DMS53 treated with DMSO at 0.1 percent for 48 hours (cell line): Measurements from ENCODE around the gene EIF4E1B.

ENCODE experiments used
- DNase-seq: peaks from one replicate; lab custom pipeline; 2025; ENCODE audit not compliant: unreplicated experiment; lab: John Stamatoyannopoulos, UW

Gene EIF4E1B

DNA sequence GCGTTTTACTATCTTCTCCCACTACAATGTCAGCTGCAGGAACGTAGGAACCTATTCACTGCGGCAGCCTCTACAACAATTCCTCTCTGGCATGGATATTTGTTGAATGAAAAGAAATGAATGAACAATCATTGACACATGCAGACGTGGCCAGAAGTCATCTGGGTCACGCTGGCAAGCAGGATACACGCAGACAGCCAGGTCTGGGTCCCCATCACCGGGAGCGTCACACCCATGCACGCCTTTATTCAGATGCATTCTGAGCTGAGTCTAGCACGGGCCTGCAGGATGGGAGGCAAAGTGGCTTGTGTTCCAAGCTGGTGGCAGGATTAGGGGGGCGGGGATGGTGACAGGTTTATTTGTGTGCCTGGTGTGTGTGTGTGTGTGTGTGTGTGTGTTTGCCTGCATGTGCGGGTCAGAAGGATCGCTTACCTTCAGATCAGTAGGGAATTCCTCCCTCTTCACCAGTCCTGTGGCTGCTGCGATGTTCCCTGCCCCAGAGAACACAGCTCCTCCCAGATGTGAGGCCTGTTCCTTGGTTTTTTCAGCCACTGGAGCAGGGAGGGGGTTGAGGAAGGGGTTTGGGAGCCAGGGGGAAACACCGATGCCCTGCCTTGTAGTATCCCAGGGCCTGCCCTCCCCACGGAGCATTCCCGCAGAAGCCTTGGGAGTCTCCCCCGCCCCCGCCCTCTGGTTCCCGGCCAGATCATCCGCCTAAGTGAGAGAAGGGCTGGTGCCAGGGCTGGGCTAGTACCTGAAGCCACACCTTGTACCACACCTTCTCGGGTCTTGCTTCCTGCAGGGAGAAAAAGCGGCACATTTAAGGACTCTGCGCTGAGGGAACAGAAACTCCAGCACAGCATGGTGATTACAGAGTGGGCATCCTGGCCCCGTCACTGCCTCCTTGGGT, 4.3 kb upstream of the EIF4E1B start:
- DNase-seq, result no peak

GRCh38 chr5:176626876-176627236, 3.6 kb upstream of the EIF4E1B start:
- DNase-seq, result no peak

- no peak for DNase-seq
Observed at GRCh38 chr5:176627582-176627981, 2.9 kb upstream of the EIF4E1B start.

GRCh38 chr5:176628406-176629228, 1.9 kb upstream of the EIF4E1B start:
- no peak for DNase-seq

DNA sequence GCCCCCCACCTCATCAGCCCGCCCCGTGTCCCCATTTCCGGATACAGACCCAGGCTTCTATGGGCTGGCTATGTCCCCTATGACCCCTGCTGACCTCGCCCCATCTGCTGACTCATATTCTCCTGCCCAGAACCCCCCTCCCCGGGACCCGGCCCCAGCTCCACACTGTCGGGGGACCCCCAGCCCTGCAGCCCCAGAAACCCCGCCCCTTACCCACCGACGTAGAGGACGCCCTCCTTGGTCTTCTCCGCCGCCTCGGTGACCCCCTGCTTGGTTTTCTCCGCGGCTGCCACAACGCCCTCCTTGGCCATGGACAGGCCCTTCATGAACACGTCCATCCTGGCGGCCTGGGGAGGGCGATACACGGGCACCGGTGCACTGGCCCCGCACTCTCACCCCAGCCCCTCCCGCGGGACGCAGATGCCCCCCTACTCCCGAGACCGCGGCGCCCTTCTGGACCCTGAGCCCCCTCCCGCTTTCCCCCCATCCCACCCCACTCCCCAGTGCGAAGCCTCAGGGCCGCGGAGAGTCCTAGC, 1.1 kb upstream of the EIF4E1B start:
- no peak for DNase-seq

GRCh38 chr5:176630681-176631222, 277 bp downstream of the EIF4E1B start:
- peak; percentile 50 for DNase-seq

GRCh38 chr5:176631383-176632200, 1.1 kb downstream of the EIF4E1B start:
- DNase-seq, result no peak

- DNase-seq, result peak; percentile 72
Observed at GRCh38 chr5:176632745-176633144, 2.3 kb downstream of the EIF4E1B start.

- no peak for DNase-seq
Observed at GRCh38 chr5:176633598-176633997, 3.1 kb downstream of the EIF4E1B start.

- DNase-seq, result no peak
Observed at GRCh38 chr5:176636426-176636825, 6.0 kb downstream of the EIF4E1B start.

DNA sequence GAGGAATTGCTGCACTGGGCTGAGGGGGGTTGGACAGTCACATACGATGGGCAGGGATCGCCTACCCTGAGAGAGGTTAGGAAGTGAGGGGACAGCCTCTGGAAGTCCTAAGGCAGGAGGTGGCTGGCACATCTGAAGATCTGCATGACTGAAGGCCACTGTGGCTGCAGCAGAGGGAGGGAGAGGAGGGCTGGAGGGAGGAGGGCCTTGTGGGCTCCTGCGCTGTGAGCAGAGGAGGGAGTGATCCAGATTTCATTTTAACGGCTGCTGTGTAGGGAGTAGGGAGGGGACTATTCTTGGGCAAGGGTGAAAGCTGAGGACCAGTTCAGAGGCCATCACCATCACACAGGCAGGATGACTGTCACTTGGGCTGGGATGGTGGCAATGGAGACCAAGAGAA, 7.1 kb downstream of the EIF4E1B start:
- DNase-seq, result no peak

GRCh38 chr5:176638437-176638836, 8.0 kb downstream of the EIF4E1B start:
- DNase-seq, result no peak

- DNase-seq, result no peak
Observed at GRCh38 chr5:176639208-176639607, 8.7 kb downstream of the EIF4E1B start.

GRCh38 chr5:176639981-176640380, 9.5 kb downstream of the EIF4E1B start:
- no peak for DNase-seq

- DNase-seq, result no peak
Observed at GRCh38 chr5:176640616-176641015, 10.1 kb downstream of the EIF4E1B start.

DNA sequence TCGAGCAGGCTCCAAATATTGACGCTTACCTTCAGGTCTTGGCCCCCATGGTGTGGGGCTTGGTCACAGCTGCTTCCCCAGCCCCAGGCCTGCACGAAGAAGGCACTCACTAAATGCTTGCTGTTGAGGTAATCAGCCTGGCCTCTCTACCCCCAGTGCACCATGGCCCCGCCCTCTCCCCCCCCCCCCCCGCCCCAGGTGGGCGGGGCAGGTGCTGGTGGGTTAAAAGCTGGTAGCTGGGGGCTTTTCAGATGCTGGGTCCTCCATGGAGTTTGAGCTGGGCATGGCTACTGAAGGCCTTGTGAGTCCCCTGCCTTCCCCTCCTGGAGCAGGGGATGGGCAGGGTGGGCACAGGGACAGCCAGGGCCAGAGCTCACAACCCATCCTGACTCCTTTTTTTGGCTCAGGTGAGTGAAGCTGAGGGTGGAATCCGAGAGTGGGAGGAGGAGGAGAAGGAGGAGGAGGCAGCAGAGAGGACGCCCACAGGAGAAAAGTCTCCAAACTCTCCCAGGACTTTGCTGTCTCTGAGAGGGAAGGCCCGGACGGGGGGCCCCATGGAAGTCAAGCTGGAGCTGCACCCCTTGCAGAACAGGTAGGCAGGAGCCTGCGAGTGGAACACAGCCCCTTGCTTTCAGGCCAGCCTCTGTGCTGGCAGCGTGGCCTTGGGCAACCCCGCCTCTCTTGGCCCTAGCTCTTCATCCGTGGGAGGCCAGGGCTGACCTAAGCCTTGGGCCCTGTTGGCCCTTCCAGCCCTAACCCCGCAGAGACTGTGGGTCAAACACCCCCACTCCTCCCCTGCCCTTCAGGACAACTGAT, 12.4 kb downstream of the EIF4E1B start:
- DNase-seq, result no peak

DNA sequence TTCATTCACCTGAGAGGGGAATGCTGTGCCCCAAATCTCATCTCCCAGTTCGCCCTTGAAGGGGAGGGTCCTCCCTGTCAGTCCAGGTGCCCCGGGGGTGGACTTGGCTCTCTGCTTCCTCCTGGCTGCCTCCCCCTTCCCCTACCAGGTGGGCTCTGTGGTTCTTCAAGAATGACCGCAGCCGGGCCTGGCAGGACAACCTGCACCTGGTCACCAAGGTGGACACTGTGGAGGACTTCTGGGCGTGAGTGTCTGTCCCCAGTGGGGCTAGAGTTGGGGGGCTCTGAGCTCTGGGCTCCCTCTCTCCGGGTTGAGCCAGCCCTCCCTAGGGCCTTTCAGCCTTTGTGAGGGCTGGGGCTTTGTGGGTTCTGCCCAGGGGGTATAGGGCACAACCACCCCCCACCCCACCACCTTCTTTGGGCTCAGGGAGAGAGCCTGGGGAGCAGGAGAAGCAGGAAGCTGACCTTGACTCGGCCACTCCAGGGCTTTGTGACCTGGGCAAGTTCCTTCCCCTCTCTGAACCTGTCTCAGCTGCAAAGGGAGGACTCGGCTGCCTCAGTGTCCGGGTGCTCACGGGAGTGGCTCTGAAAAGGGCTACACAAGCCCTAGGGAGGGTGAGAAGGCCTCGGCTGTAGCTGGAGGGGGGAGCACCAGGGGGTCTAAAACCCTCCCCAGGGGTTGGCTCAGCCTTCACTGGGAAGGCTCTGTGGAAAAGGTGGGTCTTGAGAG, 13.2 kb downstream of the EIF4E1B start:
- DNase-seq, result no peak

DNA sequence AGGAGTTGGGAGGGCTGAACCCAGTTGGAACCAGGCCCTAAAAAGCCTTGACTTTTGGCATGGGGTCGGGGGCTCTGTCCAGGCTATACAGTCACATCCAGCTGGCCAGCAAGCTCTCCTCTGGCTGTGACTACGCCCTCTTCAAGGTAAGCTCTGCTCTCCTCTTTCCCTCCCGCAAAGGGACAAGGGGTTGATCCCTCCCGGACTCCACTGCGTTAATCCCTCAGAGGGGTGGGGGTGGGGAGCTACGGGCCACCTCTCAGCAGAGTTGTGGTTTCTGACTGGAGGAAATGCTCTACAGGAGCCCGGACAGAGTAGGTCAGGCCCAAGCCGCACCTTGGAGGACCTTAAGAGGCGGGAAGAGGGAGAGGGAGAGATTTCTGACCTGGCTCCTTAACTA, 13.8 kb downstream of the EIF4E1B start:
- DNase-seq, result no peak
